ENCODE measurements around the gene IQSEC2. TPM values are rescaled to one million over a fixed set of nuclear protein-coding genes. Genes with fewer than 3 reads are reported as not detected.

Gene IQSEC2
- total RNA-seq, 1 experiment from 2014 or later, result 45.7 TPM

- Histone ChIP-seq H3K4me2 (no peak overlapping the region), H3K4me1 (replicated peaks; ENCODE audit: insufficient read depth) (no peaks in the 10 kb centered on the region), H4K20me1 (ENCODE audit: insufficient read depth) (no peaks in the 10 kb centered on the region), H3F3A (ENCODE audit: insufficient read depth, low read depth) (no peaks in the 10 kb centered on the region), H2AFZ (no peak overlapping the region), H3K27me3 (ENCODE audit: insufficient read depth, low read depth) (no peaks in the 10 kb centered on the region; the same call in 1 of the 2 replicates), H3K4me3 (no peak overlapping the region), H3K27ac (no peak overlapping the region), H3K9me3 (ENCODE audit: insufficient read depth, low read depth) (no peaks in the 10 kb centered on the region), H3K79me2 (ENCODE audit: low read depth) (no peaks in the 10 kb centered on the region), H3K9me2 (ENCODE audit: insufficient read depth) (no peaks in the 10 kb centered on the region), H3K36me3 (ENCODE audit: low read depth) (no peaks in the 10 kb centered on the region)
- no TSS peak for BruUV-seq (replicated peaks)
- no peak for DNase-seq
- ChIA-PET CTCF (interaction anchor here (0.6 to 1.9 kb wide), 5 partner anchors 10 to 227 kb away, joined by 3 to 26 read pairs (median 6); no protein-coding TSS in a partner anchor), POLR2A (ENCODE audit: unreplicated experiment) (no interaction called here)
- TF ChIP-seq CTCF (conservative IDR thresholded peaks at IDR 0.05), result no peak
- no peak for TF ChIP-seq EZH2 (IDR thresholded peaks at IDR 0.05; ENCODE audit: low read depth)
- intact Hi-C loops (cut with micrococcal nuclease; ENCODE audit: unreplicated experiment), result loop anchor here (2.0 kb wide), 1 partner anchor 131 kb away; no protein-coding TSS in a partner anchor
Observed at GRCh38 chrX:53316111-53316859, 34.9 kb upstream of the IQSEC2 start.

- no peaks in the 10 kb centered on the region for H4K20me1 ChIP-seq (ENCODE audit: insufficient read depth)
- TF ChIP-seq CTCF (conservative IDR thresholded peaks at IDR 0.05) (no peak), EZH2 (IDR thresholded peaks at IDR 0.05; ENCODE audit: low read depth) (no peak)
- H3F3A ChIP-seq (ENCODE audit: insufficient read depth, low read depth), result no peaks in the 10 kb centered on the region
- H3K36me3 ChIP-seq (ENCODE audit: low read depth), result no peaks in the 10 kb centered on the region
- POLR2A ChIA-PET (ENCODE audit: unreplicated experiment), result no interaction called here
- no peaks in the 10 kb centered on the region for H3K4me1 ChIP-seq (replicated peaks; ENCODE audit: insufficient read depth)
- CTCF ChIA-PET, result interaction anchor here (0.5 to 1.8 kb wide), 7 partner anchors 9 to 240 kb away, joined by 3 to 5 read pairs (median 5); partner anchors contain the start of gene RIBC1
- BruUV-seq (replicated peaks), result no TSS peak
- no peaks in the 10 kb centered on the region for H3K9me2 ChIP-seq (ENCODE audit: insufficient read depth)
- no peak overlapping the region for H3K4me3 ChIP-seq
- intact Hi-C loops (cut with micrococcal nuclease; ENCODE audit: unreplicated experiment), result loop anchor here (5.0 kb wide), 1 partner anchor 124 kb away; no protein-coding TSS in a partner anchor
- no peak overlapping the region for H2AFZ ChIP-seq
- H3K27me3 ChIP-seq (ENCODE audit: insufficient read depth, low read depth), result no peaks in the 10 kb centered on the region
- no peaks in the 10 kb centered on the region for H3K9me3 ChIP-seq (ENCODE audit: insufficient read depth, low read depth)
- H3K4me2 ChIP-seq, result no peak overlapping the region
- no peaks in the 10 kb centered on the region for H3K79me2 ChIP-seq (ENCODE audit: low read depth)
- H3K27ac ChIP-seq, result no peak overlapping the region
- no peak for DNase-seq
Observed at GRCh38 chrX:53313728-53314105, 32.3 kb upstream of the IQSEC2 start.

- ChIA-PET CTCF (interaction anchor here (0.5 to 1.8 kb wide), 10 partner anchors 9 to 373 kb away, joined by 3 to 7 read pairs (median 4); partner anchors contain the start of genes HUWE1 and RIBC1), POLR2A (ENCODE audit: unreplicated experiment) (no interaction called here)
- no peak overlapping the region for H3K4me3 ChIP-seq
- no peaks in the 10 kb centered on the region for H3K36me3 ChIP-seq (ENCODE audit: low read depth)
- no peak overlapping the region for H3K4me2 ChIP-seq
- H3K27ac ChIP-seq, result no peak overlapping the region
- no peaks in the 10 kb centered on the region for H3K4me1 ChIP-seq (replicated peaks; ENCODE audit: insufficient read depth)
- H3K9me2 ChIP-seq (ENCODE audit: insufficient read depth), result no peaks in the 10 kb centered on the region
- no peaks in the 10 kb centered on the region for H3K27me3 ChIP-seq (ENCODE audit: insufficient read depth, low read depth)
- BruUV-seq (replicated peaks), result no TSS peak
- no peaks in the 10 kb centered on the region for H4K20me1 ChIP-seq (ENCODE audit: insufficient read depth)
- intact Hi-C loops (cut with micrococcal nuclease; ENCODE audit: unreplicated experiment), result loop anchor here (5.0 kb wide), 1 partner anchor 124 kb away; no protein-coding TSS in a partner anchor
- H3K79me2 ChIP-seq (ENCODE audit: low read depth), result no peaks in the 10 kb centered on the region
- peak; percentile 28 to 65 for DNase-seq
- H3F3A ChIP-seq (ENCODE audit: insufficient read depth, low read depth), result no peaks in the 10 kb centered on the region
- no peaks in the 10 kb centered on the region for H3K9me3 ChIP-seq (ENCODE audit: insufficient read depth, low read depth)
- TF ChIP-seq CTCF (conservative IDR thresholded peaks at IDR 0.05), result peak; percentile 61
- no peak for TF ChIP-seq EZH2 (IDR thresholded peaks at IDR 0.05; ENCODE audit: low read depth)
- H2AFZ ChIP-seq, result no peak overlapping the region
Observed at GRCh38 chrX:53312946-53313727, 31.8 kb upstream of the IQSEC2 start.

All from PC-9 (cell line).